Upper lobe of right lung (tissue), 1 donor: ENCODE results near the gene PUM1. TPM values are rescaled to one million over a fixed set of nuclear protein-coding genes. Genes with fewer than 3 reads are reported as not detected.

Source experiments
- ATAC-seq: fragments of 200-7000 bp; cut with Tn5 transposase; one replicate; pipeline ENCODE4 v1.9.1; 2020; ENCODE audit warnings: mild to moderate bottlenecking, moderate library complexity
- DNase-seq: peaks from one replicate; pipeline ENCODE4 v3.0.0-alpha.2; 2020
- H3K27ac ChIP-seq: fragments of 200-600 bp; one replicate; pipeline ENCODE4 v1.8.0; 2022
- H3K27me3 ChIP-seq: fragments of 200-600 bp; one replicate; pipeline ENCODE4 v1.8.0; 2022; ENCODE audit warnings: mild to moderate bottlenecking
- H3K36me3 ChIP-seq: fragments of 200-600 bp; one replicate; pipeline ENCODE4 v1.8.0; 2022
- H3K4me1 ChIP-seq: fragments of 200-600 bp; one replicate; pipeline ENCODE4 v1.8.0; 2022
- H3K4me3 ChIP-seq: fragments of 200-600 bp; one replicate; pipeline ENCODE4 v1.8.0; 2022; ENCODE audit warnings: mild to moderate bottlenecking
- H3K9me3 ChIP-seq: fragments of 200-600 bp; one replicate; pipeline ENCODE4 v1.8.0; 2022
- intact Hi-C: fragments of 100-400 bp; cut with DNase I; formaldehyde crosslinking; loops from one replicate; pipeline ENCODE4 v1.11.0; 2022
- total RNA-seq: library from RNA; stranded (reverse); fragmentation: NEBNext Ultra II Directional; extraction: Animal tissue kit (Norgen Biotek cat#: 25700); gene quantifications from one replicate; pipeline ENCODE4 v1.2.1, GENCODE V29; 2021
- TF ChIP-seq, protein P1 (sequence below): fragments of 200-600 bp; IDR thresholded peaks from one replicate; pipeline ENCODE4 v1.8.0; 2022; ENCODE audit warnings: antibody characterized with exemption
- donor health status: DM: no; HTN: yes; CAD: no; lungs with severe emphysema.

PUM1 gene
- total RNA-seq, 1 donor from 2014 or later: 117 TPM

DNA sequence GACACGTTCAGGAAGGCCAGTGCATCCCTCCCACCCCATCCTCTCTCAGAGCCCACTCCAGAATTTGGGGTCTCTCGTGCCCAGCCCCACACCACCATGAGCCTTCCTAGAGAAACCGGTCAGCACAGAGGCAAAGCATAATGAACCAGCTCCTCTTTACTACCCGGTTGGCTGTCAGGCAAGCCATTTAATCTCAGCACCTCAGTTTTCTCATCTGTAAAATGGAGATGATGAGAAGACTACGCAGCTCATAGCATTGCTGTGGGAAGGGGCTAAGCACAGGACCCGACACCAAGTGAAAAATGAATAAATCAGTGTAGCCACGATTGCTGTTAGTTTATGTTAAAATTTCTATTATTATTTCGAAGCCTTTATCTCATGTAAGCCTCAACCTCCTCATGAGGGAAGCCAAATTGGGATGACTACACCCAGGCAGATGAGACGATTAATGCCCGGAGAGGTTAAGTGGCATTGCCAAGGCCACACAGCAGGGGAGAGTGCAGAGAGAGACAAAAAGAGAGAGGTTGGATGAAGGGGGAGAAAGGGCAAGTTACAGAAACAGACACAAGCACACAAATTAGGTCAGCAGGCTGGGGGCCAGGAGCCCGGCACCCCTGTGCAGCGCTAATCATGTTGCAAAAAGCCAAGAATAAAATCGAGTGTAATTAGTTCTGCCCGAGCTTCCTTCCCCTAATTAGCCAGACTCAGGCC, 182.7 kb downstream of the PUM1 start:
- TF ChIP-seq, protein P1, sequence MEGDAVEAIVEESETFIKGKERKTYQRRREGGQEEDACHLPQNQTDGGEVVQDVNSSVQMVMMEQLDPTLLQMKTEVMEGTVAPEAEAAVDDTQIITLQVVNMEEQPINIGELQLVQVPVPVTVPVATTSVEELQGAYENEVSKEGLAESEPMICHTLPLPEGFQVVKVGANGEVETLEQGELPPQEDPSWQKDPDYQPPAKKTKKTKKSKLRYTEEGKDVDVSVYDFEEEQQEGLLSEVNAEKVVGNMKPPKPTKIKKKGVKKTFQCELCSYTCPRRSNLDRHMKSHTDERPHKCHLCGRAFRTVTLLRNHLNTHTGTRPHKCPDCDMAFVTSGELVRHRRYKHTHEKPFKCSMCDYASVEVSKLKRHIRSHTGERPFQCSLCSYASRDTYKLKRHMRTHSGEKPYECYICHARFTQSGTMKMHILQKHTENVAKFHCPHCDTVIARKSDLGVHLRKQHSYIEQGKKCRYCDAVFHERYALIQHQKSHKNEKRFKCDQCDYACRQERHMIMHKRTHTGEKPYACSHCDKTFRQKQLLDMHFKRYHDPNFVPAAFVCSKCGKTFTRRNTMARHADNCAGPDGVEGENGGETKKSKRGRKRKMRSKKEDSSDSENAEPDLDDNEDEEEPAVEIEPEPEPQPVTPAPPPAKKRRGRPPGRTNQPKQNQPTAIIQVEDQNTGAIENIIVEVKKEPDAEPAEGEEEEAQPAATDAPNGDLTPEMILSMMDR: no peak
- H3K36me3 ChIP-seq: no peaks in the 10 kb centered on the region
- intact Hi-C loops: no loop called here
- no peaks in the 10 kb centered on the region for H3K27me3 ChIP-seq
- no peak overlapping the region for H3K27ac ChIP-seq
- H3K4me1 ChIP-seq: peaks cover 14% of the 10 kb centered on the region
- no peak for ATAC-seq
- H3K4me3 ChIP-seq: no peak overlapping the region
- DNase-seq: no peak
- H3K9me3 ChIP-seq: no peaks in the 10 kb centered on the region

Other genes with a start within 250 kb of the PUM1 start
- 39.4 TPM for gene SDC3, start 157.0 kb downstream of the PUM1 start, total RNA-seq
- not detected for gene NKAIN1, start 174.2 kb upstream of the PUM1 start, total RNA-seq
- 35.2 TPM for gene SNRNP40, start 231.1 kb upstream of the PUM1 start, total RNA-seq
- gene ZCCHC17, start 231.3 kb upstream of the PUM1 start, total RNA-seq: 16.0 TPM